COLO668 (cell line): ENCODE measurements around the gene ZC3H12A.

Experiments used
- DNase-seq: peaks from one replicate; lab custom pipeline; 2025; ENCODE audit not compliant: unreplicated experiment; lab: John Stamatoyannopoulos, UW

Gene ZC3H12A

GRCh38 chr1:37453647-37454046, 20.7 kb upstream of the ZC3H12A start:
- no peak for DNase-seq

GRCh38 chr1:37455516-37455915, 18.9 kb upstream of the ZC3H12A start:
- no peak for DNase-seq

DNA sequence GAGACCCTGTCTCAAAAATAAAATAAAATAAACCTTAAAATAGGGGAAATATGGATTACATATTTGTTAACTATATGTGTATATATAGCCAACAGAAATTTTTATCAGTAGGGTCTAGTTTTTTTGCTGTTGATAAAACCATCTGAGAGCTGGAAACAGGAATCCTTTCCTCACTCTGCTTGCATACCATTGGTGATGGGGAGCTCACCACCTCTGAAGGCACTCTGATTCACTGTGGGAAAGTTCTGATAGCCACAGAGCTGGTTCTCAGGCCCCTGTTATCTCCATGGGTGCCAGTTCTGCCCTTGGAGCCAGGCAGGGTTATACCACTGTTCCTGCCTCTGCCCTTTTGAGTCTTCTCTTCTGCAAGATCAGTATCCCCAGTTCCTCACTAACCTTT, 17.8 kb upstream of the ZC3H12A start:
- no peak for DNase-seq

DNA sequence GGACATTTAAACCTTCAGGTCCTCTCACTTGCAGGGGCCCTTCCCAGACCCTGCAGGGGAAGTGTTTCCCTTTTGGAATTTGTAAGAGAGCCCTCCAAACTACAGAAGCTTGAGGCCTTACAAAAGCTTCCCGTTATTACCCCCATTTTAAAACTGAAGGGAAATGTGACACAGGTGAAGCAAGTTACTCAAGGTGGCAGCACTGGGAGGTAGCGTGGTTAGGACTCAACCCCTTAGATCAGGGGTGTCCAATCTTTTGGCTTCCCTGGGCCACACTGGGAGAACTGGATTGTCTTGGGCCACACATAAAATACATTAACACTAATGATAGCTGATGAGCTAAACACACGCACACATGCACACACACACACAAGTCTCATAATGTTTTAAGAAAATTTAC, 15.8 kb upstream of the ZC3H12A start:
- no peak for DNase-seq

DNA sequence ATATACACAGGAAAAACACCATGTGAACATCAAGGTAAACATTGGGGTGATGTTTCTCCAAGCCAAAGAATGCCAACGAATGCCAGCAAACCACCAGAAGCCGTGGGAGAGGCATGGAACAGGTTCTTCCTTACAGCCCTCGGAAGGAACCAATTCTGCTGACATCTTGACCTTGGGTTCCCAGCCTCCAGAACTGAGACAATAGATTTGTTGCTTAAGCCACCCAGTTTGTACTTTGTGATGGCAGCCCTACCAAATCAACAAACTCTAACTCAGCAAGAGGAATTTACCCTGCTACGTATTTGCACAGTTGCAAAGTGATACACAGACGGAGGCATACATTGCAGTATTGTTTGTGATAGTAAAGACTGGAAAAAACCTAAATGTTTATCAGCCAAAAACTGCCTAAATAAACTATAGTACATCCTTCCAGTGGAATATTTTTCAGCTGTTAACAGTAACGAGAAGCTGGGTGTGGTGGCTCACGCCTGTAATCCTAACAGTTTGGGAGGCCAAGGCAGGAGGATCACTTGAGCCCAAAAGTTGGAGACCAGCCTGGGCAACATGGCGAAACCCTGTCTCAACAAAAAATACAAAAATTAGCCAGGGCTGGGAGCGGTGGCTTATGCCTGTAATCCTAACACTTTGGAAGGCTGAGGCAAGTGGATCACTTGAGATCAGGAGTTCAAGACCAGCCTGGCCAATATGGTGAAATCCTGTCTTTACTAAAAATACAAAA, 12.5 kb upstream of the ZC3H12A start:
- DNase-seq, result no peak

GRCh38 chr1:37464443-37464842, 9.9 kb upstream of the ZC3H12A start:
- no peak for DNase-seq

DNA sequence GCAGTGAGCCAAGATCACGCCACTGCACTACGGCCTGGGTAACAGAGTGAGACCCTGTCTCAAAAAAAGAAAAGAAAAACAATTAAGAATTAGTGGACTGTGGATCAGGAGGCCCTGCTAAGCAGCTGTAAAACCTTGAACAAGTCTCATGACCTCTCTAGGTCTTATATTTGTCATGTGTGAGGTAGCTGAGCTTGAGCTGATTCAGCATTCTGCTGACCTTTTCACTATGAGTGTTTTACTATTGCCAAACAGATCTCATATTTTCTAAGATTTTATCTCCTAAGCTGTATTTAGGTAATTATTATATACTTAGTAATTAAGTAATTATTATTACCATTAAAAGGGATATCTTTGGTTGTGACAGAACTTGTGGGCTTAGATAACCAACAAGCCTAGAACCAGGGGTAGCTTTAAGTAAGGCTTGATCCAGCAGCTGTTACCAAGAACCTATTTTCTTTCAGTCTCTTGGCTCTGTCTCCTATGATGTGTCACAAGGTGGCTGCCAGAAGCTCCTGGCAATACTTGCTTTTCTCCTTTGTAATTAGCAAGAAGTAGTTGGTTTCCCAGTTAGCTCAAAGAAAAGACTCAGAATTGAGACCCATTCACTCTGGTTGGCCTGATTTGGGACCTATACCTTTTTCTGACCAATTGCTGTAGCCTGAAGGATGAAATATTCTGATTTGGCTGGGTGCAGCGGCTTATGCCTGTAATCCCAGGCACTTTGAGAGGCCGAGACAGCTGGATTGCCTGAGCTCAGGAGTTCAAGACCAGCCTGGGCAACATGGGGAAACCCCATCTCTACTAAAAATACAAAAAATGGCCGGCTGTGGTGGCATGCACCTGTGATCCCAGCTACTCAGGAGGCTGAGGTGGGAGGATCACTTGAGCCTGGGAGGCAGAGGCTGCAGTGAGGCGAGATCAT, 8.5 kb upstream of the ZC3H12A start:
- no peak for DNase-seq

DNA sequence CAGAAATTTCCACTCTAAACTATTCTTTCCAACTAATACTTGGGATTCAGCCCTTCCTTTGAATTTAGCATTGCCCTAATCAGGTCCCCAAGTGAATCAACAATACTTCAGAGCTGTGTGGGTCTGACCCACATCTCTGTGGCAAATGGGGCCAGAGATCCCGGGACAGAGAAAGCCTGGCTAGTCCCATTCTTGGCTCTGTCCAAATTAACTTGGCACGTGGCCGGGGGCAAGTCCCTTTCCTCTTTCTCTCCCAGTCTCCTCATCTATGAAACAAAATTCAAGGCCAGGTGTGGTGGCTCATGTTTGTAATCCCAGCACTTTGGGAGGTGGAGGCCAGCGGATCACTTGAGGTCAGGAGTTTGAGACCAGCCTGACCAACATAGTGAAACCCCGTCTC, 6.3 kb upstream of the ZC3H12A start:
- DNase-seq, result no peak

GRCh38 chr1:37469386-37469785, 5.0 kb upstream of the ZC3H12A start:
- no peak for DNase-seq

DNA sequence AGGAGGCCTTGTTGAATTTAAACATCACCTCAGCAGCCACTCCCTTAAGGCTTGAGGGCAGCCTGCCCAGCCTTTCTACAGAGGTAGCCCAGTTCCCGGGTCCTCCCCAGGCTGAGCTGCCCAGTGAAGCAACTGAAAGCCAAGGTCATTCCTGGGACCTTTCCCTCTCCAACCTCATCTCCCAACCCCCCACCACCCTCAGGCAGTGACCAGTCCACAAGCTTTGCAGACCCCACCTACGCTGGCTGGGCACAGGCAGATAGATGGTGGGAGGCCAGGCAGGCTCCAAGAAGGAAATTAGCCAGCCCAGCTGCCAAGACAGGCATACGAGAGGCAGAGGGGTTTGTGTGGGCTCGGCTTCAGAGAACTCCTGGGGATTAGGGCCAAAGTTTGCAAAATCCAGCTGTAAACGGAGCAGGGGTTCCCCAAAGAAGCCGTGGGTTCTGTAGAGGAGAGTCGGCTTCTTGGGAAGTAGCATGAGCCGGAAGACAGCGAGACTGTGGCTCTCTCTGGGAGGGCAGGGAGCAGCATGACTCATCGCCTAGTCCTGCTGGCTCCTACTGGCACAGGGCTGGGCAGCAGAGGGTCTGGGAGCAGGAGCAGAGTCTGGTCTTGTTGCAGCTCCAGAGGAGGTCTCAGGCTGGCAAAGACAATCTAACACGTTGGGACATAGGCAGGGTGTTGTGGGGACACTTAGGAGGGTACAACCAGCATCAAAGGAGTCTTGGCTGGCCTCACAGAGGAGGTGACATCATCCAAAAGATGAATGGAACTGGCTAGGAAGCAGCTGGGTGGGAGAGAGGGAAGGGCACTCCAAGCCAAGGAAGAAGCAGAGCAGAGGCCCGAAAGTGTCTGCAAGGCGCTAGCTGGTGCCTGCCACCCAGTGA, 2.8 kb upstream of the ZC3H12A start:
- peak; percentile 85 for DNase-seq

DNA sequence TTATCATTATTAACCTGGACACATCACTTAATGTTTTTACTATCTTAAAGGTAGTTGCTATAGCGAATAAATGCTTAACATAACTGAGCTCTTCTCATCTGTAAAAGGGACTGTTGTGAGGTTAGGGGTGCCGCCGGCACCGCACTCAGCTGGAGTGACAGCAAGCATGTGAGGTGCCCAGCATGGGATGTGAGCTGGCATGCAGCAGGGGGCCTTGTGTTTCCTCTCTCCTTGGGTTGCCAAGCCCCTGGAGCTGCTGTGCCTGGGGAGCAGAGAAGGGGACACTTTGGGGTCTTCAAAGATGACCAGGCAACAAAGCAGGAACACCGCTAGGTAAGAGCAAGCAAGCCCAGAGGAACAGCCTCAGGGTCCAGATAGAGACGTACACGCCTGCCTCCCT, 2.1 kb upstream of the ZC3H12A start:
- DNase-seq, result no peak

DNA sequence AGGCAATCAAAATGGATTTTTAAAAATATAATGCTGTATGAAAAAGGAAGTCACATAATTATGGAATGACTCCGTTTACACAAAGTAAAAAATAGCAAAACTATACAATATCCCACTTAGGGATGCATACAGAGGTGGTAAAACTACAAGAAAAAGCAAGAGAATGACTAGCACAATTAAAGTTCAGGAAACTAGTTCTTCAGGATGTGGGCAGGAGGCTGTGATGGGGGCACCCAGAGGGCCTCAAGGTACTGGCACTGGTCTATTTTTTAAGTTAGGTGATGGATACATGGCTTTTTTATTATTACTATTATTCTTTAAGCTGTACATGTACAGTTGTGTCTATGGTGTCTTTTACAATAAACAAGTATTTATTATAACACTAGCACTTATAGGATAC, 1.4 kb upstream of the ZC3H12A start:
- no peak for DNase-seq

- peak; percentile 52 for DNase-seq
Measured at GRCh38 chr1:37473431-37474045, 842 bp upstream of the ZC3H12A start.

DNA sequence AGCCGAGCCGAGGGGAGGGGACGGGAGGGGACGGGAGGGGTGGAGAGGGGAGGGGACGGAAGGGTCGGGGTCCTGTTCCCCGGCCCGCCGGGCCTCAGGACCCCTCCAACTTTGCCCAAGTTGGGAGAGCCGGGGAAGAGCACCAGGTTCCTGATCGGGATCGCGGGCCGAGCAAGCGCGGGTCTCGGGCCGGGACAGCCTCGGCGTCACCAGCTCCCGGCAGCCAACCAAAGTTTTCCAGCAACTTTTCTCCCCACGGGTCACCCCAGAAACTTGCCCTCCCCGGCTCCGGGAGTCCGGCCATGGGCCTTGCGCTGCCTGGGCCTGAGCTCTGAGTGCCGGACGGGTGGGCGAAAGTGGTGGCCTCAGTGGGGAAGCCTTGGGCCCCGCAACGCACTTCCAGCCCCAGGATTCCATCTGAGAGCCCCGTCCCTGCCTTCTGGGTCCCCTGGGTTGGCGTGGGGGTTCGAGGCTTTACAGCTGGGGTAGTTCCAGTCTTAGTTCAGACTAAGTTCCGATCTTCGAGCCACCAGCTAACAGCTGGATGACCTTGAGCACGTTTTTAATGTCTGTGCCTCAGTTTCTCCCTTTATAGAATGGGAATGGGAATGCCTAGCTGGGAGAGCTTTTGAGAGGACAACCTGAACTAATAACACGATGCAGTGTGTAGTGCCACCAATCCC, 458 bp downstream of the ZC3H12A start:
- DNase-seq, result no peak

DNA sequence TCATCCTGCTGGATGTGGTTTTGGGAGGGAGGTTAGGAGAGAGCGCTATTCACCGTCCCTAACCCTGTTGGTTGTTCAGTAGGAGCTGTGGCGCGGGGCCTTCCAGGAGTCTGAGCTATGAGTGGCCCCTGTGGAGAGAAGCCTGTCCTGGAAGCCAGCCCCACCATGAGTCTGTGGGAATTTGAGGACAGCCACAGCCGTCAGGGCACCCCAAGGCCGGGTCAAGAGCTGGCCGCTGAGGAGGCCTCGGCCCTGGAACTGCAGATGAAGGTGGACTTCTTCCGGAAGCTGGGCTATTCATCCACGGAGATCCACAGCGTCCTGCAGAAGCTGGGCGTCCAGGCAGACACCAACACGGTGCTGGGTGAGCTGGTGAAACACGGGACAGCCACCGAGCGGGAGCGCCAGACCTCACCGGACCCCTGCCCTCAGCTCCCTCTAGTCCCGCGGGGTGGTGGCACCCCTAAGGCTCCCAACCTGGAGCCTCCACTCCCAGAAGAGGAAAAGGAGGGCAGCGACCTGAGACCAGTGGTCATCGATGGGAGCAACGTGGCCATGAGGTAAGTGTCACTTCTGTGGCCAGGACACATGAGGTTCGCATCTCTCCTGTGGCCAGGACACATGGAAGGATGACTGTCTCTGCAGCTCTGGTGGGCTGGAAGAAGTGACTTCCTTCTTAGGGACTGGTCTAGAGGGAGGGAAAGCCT, 1.2 kb downstream of the ZC3H12A start:
- DNase-seq, result peak; percentile 66

GRCh38 chr1:37476087-37476452, 1.7 kb downstream of the ZC3H12A start:
- DNase-seq, result no peak

GRCh38 chr1:37476460-37477197, 2.2 kb downstream of the ZC3H12A start:
- peak; percentile 53 for DNase-seq

DNA sequence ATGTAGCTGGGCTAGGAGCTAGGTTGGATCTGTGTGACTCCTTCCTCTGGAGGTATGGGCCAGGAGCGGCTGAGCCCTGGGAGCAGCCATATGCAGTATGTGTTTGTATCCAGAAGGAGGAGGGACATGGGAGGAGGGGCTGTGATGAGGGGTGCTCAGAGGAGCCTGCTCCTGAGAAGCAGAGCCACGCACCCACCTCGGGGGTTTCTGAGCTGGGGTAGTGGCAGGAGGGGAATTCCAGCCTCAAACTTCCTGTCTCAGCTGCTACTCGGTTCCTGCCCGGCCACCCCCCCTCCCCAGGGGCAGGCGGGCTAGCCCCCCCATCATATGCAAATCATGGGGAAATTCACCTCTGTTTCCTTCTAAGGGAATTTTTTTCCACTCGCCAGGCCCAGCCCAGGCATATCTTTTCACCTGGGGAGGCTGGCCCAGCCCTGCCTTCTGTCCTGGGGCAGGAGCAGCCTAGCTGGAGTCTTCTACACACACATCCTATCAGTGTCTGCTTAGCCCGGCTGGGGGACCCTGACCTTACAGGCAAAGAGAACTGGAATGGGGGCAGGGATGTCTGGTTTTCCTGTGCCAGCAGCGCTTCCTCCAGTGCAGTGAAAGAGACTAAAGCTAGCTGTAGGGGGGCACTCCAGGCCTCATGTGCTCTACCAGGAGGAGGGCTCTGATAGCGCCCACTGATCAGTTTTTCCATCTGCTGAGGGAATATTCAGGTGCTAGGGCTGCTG, 3.0 kb downstream of the ZC3H12A start:
- peak; percentile 78 for DNase-seq
